Fibroblast of mammary gland (primary cell): ENCODE data around the gene CASKIN1.

ENCODE experiments used
- DNase-seq: peaks from one replicate; pipeline ENCODE4 v3.0.0-alpha.2; 2010; ENCODE audit warnings: low read depth
- H3K4me3 ChIP-seq: 2 replicates; pipeline ENCODE4 v1.5.1; 2011; ENCODE audit warnings: low read depth, mild to moderate bottlenecking, low read length, moderate library complexity; ENCODE audit not compliant: control insufficient read depth
- CTCF ChIP-seq: conservative IDR thresholded peaks from 2 replicates; pipeline ENCODE4 v1.5.1; 2011; ENCODE audit warnings: low read depth, low read length, inconsistent platforms; ENCODE audit not compliant: control insufficient read depth, insufficient read depth

The CASKIN1 gene

DNA sequence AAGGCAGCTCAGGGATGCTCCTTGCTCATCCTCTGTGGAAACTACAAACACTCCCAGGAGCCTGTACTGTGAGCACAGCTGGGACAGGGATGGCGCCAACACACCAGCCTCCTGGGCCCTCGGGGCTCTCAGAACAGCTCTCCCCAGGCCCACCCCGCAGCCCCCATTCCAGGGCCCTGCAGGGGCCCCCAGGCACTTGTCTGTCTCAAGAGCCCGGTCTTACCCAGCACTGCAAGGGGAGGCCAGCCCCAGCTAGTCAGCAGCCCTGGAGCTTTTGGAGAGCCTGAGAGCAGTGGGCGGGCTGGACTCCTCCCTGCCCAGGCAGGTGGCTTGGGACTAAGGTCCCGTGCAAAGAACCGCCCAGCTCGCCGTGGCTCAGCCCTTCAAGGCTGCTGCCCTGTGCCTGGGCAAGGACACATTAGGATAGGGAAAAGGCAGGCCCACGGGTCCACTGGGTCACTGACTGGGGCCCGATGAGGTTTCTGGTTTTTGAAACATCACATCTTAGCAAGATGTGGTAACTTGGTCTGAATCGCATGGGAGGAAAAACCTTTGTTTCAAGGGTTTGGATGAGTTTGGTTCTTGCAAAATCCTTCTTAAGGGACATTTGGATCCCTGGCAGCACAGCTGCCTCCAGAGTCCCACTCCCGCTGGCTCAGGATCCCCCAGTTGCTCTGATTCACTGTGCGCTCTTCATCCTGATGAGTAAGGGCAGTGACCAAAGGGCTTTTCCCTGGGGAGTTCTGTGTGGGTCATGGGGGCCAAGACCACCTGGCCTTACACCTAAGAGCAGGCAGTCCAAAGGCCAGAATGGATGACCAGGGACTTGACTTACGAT lies 42.7 kb upstream of the CASKIN1 start:
- peak; percentile 57 for DNase-seq
- H3K4me3 ChIP-seq = no peak overlapping the region
- TF ChIP-seq CTCF = no peak

- DNase-seq = no peak
- H3K4me3 ChIP-seq = no peak overlapping the region
- no peak for TF ChIP-seq CTCF
Observed at GRCh38 chr16:2238150-2238837, 41.9 kb upstream of the CASKIN1 start.

DNA sequence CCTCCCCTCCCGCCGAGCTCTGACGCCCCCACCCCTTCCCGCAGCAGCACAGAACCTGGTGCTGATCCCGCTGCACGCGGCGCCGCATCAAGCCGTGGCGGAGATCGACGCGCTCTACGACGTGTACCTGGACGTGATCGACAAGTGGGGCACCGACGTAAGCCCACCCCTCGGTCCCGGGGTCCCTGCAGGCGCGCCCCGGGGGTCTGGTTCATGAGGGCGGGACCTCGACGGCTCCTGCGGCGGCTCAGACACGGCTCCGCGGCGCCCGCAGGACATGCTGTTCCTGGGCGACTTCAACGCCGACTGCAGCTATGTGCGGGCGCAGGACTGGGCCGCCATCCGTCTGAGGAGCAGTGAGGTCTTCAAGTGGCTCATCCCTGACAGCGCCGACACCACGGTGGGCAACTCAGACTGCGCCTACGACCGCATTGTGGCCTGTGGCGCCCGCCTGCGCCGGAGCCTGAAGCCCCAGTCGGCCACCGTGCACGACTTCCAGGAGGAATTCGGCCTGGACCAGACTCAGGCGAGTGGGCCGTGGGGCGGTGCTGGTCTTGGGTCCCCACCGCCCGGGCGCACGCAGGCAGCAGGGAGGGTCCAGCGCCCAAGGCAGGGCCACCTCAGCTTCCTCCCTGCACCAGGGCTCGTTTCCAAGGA lies 41.2 kb upstream of the CASKIN1 start:
- no peak for DNase-seq
- no peak for TF ChIP-seq CTCF
- no peak overlapping the region for H3K4me3 ChIP-seq

DNA sequence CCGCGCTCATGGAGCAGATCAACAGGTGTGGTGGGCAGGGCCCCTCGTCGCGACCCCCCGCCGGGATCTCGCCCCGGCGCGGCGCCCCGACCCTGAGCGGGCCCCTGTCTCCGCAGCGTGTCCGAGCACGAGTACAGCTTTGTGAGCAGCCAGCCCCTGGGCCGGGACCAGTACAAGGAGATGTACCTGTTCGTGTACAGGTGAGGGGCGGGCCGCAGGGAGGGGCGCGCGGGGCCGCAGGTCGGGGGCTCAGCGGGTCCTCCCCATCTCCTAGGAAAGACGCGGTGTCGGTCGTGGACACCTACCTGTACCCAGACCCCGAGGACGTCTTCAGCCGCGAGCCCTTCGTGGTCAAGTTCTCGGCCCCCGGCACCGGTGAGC lies 40.7 kb upstream of the CASKIN1 start:
- no peak for TF ChIP-seq CTCF
- H3K4me3 ChIP-seq = no peak overlapping the region

GRCh38 chr16:2236337-2237101 lies 40.1 kb upstream of the CASKIN1 start, which contains the start of gene DNASE1L2:
Gene DNASE1L2, plus strand, starts transcription at chr16:2236444. Its CDS starts 373 bp downstream, at chr16:2236817.
- H3K4me3 ChIP-seq = peak within 1 kb of the TSS; percentile 12
- no peak for DNase-seq
- no peak for TF ChIP-seq CTCF

More for the DNA sequence above, 40.7 kb upstream of the CASKIN1 start:
- no peak for DNase-seq

- no peak for DNase-seq
- TF ChIP-seq CTCF = no peak
- no peak overlapping the region for H3K4me3 ChIP-seq
Observed at GRCh38 chr16:2235695-2236336, 39.4 kb upstream of the CASKIN1 start.
